ENCODE measurements around the gene C10orf90. TPM values are rescaled to one million over a fixed set of nuclear protein-coding genes. Genes with fewer than 3 reads are reported as not detected.
"Not testable (repeated sequence)": the region's sequence is repeated elsewhere in the genome, so short reads cannot be mapped to it uniquely, and the experiment has no call there.

C10orf90 gene
- total RNA-seq, 2 donors from 2014 or later: not detected

- Mint-ChIP-seq H3K9me3 (peaks cover 0 to 3% of the 10 kb centered on the region in 2 donors), H3K36me3 (ENCODE audit: insufficient read depth in 2 of 2) (peaks cover 0 to 3% of the 10 kb centered on the region in 2 donors), H3K4me3 (no peak overlapping the region), H3K4me1 (ENCODE audit: low read depth) (no peaks in the 10 kb centered on the region), H3K27me3 (ENCODE audit: low read depth) (peaks cover 16% of the 10 kb centered on the region), H3K27ac (no peak overlapping the region)
- ATAC-seq (replicated peaks in 1 of 2) (no peak), DNase-seq (no peak)
These were observed 277.4 kb downstream of the C10orf90 start for GRCh38 chr10:126393076-126393475.

- H3K4me3 Mint-ChIP-seq: no peak overlapping the region
- no peaks in the 10 kb centered on the region for H3K4me1 Mint-ChIP-seq (ENCODE audit: low read depth)
- ATAC-seq (replicated peaks in 1 of 2) (peak in 1 of 2 donors; percentile 59), DNase-seq (no peak)
- H3K27me3 Mint-ChIP-seq (ENCODE audit: low read depth): peaks cover 17% of the 10 kb centered on the region
- peaks cover 0 to 3% of the 10 kb centered on the region in 2 donors for H3K36me3 Mint-ChIP-seq (ENCODE audit: insufficient read depth in 2 of 2)
- H3K9me3 Mint-ChIP-seq: peaks cover 0 to 3% of the 10 kb centered on the region in 2 donors
- no peak overlapping the region for H3K27ac Mint-ChIP-seq
These were observed 278.0 kb downstream of the C10orf90 start for GRCh38 chr10:126392469-126392868.

DNA sequence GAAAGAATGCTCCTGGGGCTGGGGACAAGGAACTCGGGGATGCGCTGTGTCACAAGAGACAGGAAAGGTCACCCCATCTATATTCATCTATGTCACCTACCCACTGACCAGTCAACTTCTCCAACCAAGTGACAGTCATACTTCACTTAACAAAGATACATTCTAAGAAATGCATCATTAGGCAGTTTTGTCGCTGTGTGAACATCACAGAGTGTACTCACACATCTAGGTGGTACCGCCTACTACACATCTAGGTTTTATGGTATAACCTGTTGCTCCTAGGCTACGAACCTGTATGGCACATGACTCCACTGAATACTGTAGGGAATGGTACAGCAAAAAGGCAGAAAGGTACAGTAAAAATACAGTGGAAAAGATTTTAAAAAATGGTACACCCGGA is 278.4 kb downstream of the C10orf90 start:
- DNase-seq: no peak
- Mint-ChIP-seq H3K27ac (no peak overlapping the region), H3K4me1 (ENCODE audit: low read depth) (peaks cover 4% of the 10 kb centered on the region), H3K4me3 (no peak overlapping the region), H3K36me3 (ENCODE audit: insufficient read depth in 2 of 2) (peaks cover 2 to 5% of the 10 kb centered on the region in 2 donors), H3K27me3 (ENCODE audit: low read depth) (peaks cover 21% of the 10 kb centered on the region), H3K9me3 (peaks cover 0 to 3% of the 10 kb centered on the region in 2 donors)
- peak in 1 of 2 donors; percentile 56 for ATAC-seq (replicated peaks in 1 of 2)

- no peak overlapping the region for H3K27ac Mint-ChIP-seq
- H3K4me3 Mint-ChIP-seq: no peak overlapping the region
- H3K4me1 Mint-ChIP-seq (ENCODE audit: low read depth): peaks cover 8% of the 10 kb centered on the region
- H3K36me3 Mint-ChIP-seq (ENCODE audit: insufficient read depth in 2 of 2): peaks cover 4 to 8% of the 10 kb centered on the region in 2 donors
- peaks cover 28% of the 10 kb centered on the region for H3K27me3 Mint-ChIP-seq (ENCODE audit: low read depth)
- ATAC-seq (replicated peaks in 1 of 2): no peak
- no peak for DNase-seq
- H3K9me3 Mint-ChIP-seq: peaks cover 0 to 3% of the 10 kb centered on the region in 2 donors
These were observed 279.2 kb downstream of the C10orf90 start for GRCh38 chr10:126391192-126391885.

GRCh38 chr10:126390324-126390723 is 280.2 kb downstream of the C10orf90 start:
- ATAC-seq (replicated peaks in 1 of 2): no peak
- H3K36me3 Mint-ChIP-seq (ENCODE audit: insufficient read depth in 2 of 2): peaks cover 4 to 5% of the 10 kb centered on the region in 2 donors
- H3K27me3 Mint-ChIP-seq (ENCODE audit: low read depth): peaks cover 39% of the 10 kb centered on the region
- peaks cover 8% of the 10 kb centered on the region for H3K4me1 Mint-ChIP-seq (ENCODE audit: low read depth)
- DNase-seq: no peak
- H3K27ac Mint-ChIP-seq: no peak overlapping the region
- no peaks in the 10 kb centered on the region for H3K9me3 Mint-ChIP-seq
- no peak overlapping the region for H3K4me3 Mint-ChIP-seq

- Mint-ChIP-seq H3K4me1 (ENCODE audit: low read depth) (peaks cover 8% of the 10 kb centered on the region), H3K27ac (no peak within 1 kb of the TSS), H3K4me3 (peak within 1 kb of the TSS; percentile 71 to 81), H3K27me3 (ENCODE audit: low read depth) (peaks cover 40% of the 10 kb centered on the region), H3K36me3 (ENCODE audit: insufficient read depth in 2 of 2) (peaks cover 4 to 5% of the 10 kb centered on the region in 2 donors), H3K9me3 (no peaks in the 10 kb centered on the region)
- ATAC-seq (replicated peaks in 1 of 2) (peak; percentile 32 to 59), DNase-seq (peak; percentile 5 to 30)
These were observed 282.3 kb downstream of the C10orf90 start, which contains the start of gene ADAM12 for GRCh38 chr10:126387931-126388911. Gene ADAM12, minus strand, starts transcription at chr10:126388477. Its CDS starts 332 bp downstream, at chr10:126388145.

GRCh38 chr10:126387041-126387921 is 283.2 kb downstream of the C10orf90 start:
- Mint-ChIP-seq H3K27me3 (ENCODE audit: low read depth) (peaks cover 40% of the 10 kb centered on the region), H3K36me3 (ENCODE audit: insufficient read depth in 2 of 2) (peaks cover 4 to 5% of the 10 kb centered on the region in 2 donors), H3K27ac (peak overlapping the region; percentile 55), H3K4me3 (peak overlapping the region; percentile 71 to 81), H3K9me3 (no peaks in the 10 kb centered on the region), H3K4me1 (ENCODE audit: low read depth) (peaks cover 8% of the 10 kb centered on the region)
- peak; percentile 47 to 58 for DNase-seq
- ATAC-seq (replicated peaks in 1 of 2): peak; percentile 50 to 60

- Mint-ChIP-seq H3K9me3 (no peaks in the 10 kb centered on the region), H3K27ac (no peak overlapping the region), H3K27me3 (ENCODE audit: low read depth) (peaks cover 29% of the 10 kb centered on the region), H3K4me1 (ENCODE audit: low read depth) (peaks cover 8% of the 10 kb centered on the region), H3K36me3 (ENCODE audit: insufficient read depth in 2 of 2) (peaks cover 4 to 5% of the 10 kb centered on the region in 2 donors), H3K4me3 (no peak overlapping the region)
- ATAC-seq (replicated peaks in 1 of 2): no peak
- DNase-seq: no peak
These were observed 286.1 kb downstream of the C10orf90 start for GRCh38 chr10:126384269-126384873.

- no peak for ATAC-seq (replicated peaks in 1 of 2)
- Mint-ChIP-seq H3K9me3 (peaks cover 1 to 2% of the 10 kb centered on the region in 2 donors), H3K4me1 (ENCODE audit: low read depth) (no peaks in the 10 kb centered on the region), H3K27me3 (ENCODE audit: low read depth) (peaks cover 3% of the 10 kb centered on the region), H3K27ac (no peak overlapping the region), H3K36me3 (ENCODE audit: insufficient read depth in 2 of 2) (no peaks in the 10 kb centered on the region), H3K4me3 (no peak overlapping the region)
- no peak for DNase-seq
These were observed 290.0 kb downstream of the C10orf90 start for GRCh38 chr10:126380352-126381076.

- H3K27ac Mint-ChIP-seq; H3K4me3 Mint-ChIP-seq; H3K36me3 Mint-ChIP-seq (ENCODE audit: insufficient read depth in 2 of 2); ATAC-seq (replicated peaks in 1 of 2); H3K9me3 Mint-ChIP-seq; DNase-seq; H3K4me1 Mint-ChIP-seq (ENCODE audit: low read depth); H3K27me3 Mint-ChIP-seq (ENCODE audit: low read depth): not testable (repeated sequence)
These were observed 291.3 kb downstream of the C10orf90 start for GRCh38 chr10:126379166-126379565.

DNA sequence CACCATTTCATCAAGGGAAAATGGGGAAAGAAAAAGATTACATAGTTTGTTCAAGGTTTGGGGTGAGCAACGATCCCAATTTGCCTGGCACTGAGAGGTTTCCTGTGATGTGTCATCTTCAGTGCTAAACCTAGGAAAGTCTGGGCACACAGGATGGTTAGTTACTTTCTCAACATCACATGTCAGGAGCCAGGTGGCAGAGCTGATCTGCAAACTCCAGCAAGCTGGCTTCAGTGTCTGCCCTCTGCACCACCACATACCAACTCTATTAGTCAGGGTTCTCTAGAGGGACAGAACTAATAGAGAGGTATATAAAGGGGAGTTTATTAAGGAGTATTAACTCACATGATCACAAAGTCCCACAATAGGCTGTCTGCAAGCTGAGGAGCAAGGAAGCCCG is 293.5 kb downstream of the C10orf90 start:
- Mint-ChIP-seq H3K27ac (no peak overlapping the region), H3K4me1 (ENCODE audit: low read depth) (no peaks in the 10 kb centered on the region), H3K4me3 (no peak overlapping the region), H3K36me3 (ENCODE audit: insufficient read depth in 2 of 2) (peaks cover 0 to 2% of the 10 kb centered on the region in 2 donors), H3K27me3 (ENCODE audit: low read depth) (no peaks in the 10 kb centered on the region), H3K9me3 (peaks cover 7 to 9% of the 10 kb centered on the region in 2 donors)
- DNase-seq (no peak), ATAC-seq (replicated peaks in 1 of 2) (no peak)

Measured in activated T-cell treated with anti-CD3 and anti-CD28 coated beads, Interleukin-2, amount 50 U/mL, for 72 hours (primary cell).